Activated CD4-positive, alpha-beta T cell treated with anti-CD3 and anti-CD28 coated beads, Interleukin-2, amount 50 U/mL, for 48 hours (primary cell): ENCODE data around the gene EVI2B.
"Not testable (repeated sequence)": the region's sequence is repeated elsewhere in the genome, so short reads cannot be mapped to it uniquely, and the experiment has no call there.

Experiments used
- DNase-seq, 2 experiments: peaks; one replicate each; pipeline ENCODE4 v3.0.0-alpha.2; 2020

Gene EVI2B

DNA sequence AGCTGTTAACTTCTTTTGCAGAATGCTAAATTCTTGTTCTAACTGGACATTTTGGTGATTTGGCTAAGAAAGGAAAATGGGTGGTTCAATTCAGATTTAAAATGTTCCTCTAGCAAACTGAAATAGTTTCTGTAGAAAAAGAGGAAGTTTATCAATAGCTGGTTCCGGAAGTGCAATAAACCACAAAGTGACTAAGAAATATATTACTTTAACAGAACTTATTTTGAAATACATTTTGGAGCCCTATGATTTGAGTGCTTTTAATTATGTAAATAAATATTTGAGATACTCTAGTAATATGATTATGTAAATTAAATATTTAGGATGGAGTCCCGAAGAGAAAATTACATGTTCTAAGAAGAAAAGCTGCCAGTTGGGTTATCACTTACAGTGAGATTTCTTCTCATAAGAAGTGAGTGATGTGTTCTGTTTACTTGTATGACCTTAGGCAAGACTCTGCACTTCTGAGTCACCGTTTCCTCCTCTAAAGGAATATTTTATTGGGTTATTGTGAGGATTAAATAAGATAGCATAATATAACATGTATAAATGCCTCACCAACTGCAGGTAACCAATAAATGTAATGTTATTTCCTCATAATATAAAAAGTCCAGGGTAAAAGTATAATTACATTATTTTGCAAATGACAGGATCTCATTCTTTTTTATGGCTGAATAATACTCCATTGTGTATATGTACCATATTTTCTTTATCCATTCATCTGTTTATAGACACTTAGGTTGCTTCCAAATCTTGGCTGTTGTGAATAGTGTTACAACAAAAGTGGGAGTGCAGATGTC is at the start of gene EVI2B:
TSS of gene EVI2B (minus strand) at position 73 of the 800 bp plus-strand sequence. CDS start 8,445 bp downstream, outside the sequence.
- no peak for DNase-seq

DNA sequence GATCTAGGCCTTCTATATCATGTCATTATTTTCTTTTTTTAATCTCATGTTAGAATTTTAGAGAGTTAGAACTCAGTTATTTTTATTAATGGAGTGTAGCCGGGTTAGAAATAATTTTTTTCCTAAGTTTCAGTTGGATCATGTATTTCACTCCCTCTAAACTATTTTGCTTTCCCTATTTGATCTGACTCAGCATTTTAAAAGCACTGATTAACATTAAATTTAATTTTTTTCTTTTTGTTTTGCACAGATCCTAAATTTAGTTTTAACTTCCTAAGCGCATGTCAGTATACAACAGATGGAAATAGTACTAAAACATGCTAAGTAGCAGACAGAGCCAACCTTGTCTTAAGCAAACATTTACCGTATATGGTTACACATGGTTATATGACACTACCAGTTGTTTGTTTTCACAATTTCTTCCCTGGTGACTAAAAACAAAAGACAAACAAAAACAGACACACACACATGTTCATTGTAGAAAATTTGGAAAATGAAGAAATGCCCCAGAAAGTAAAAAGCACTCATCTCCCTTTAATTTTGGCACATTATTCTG is 44.1 kb upstream of the EVI2B start:
- DNase-seq = no peak

GRCh38 chr17:31357091-31357490 is 43.2 kb upstream of the EVI2B start:
- no peak for DNase-seq

DNA sequence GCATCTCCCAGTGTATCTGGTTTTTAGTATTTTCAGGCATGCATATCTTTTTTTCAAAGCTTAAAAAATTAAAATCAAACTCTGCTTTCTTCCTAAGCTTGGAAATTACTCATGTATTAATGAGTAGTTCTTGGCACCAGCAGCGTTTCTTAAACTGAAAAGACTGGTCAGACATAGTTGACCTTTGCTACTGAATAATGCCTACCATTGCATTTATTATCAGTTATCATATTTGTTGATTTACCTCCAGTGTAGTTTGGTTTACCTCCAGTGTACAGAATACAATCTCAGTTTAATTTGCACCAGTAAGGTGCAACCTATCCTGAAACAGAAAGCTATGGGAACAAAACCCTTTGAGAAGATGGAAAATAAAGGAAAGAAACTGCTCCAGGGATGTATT is 42.1 kb upstream of the EVI2B start:
- no peak for DNase-seq

GRCh38 chr17:31349454-31349853 is 35.6 kb upstream of the EVI2B start:
- DNase-seq = no peak

DNA sequence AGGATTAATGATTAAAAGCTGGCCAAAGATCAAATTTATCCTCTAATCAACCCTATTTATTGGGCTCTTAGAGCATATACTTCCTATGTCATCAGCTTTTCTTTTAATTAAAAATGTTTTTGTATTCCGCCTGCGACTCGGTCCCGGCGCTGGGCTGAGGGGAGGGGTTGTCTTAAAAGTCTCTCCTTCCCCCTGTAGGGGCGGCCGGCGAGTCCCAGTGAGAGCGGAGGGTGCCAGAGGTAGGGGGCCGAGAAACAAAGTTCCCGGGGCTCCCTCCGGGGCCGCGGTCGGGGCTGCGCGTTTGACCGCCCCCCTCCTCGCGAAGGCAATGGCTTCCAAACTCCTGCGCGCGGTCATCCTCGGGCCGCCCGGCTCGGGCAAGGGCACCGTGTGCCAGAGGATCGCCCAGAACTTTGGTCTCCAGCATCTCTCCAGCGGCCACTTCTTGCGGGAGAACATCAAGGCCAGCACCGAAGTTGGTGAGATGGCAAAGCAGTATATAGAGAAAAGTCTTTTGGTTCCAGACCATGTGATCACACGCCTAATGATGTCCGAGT is 31.4 kb upstream of the EVI2B start:
- DNase-seq = not testable (repeated sequence)

DNA sequence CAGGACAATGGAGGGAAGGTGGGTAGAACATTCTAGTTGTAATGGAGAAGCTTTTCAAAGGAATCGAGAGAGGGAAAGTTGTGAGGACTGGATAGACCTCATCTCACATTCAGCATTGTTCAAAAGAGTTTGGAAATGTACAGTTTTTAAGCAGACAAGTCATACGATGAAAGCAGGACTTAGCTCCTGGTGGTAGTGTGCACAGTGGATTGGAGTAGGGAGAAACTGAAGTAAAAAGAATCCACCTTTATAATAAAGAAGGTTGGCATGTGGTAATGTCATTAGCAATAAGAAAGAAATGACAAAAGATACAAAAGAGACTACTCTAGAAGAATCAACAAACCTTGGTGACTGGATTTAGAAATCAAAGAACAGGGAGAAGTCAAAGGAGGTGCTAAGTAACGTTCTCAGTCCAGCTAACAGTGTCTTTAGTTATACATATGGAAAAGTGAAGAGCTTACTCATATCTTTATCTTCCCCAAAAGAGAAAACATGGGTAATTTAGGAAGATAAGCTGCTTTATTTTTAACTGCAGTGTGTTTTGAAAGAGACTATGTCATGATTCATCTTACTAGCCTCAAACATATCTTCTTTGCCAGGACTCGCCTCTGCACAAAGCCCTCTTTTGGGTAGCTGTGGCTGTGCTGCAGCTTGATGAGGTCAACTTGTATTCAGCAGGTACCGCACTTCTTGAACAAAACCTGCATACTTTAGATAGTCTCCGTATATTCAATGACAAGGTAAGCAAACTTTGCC is 26.2 kb upstream of the EVI2B start:
- no peak for DNase-seq

GRCh38 chr17:31329221-31329620 is 15.4 kb upstream of the EVI2B start:
- DNase-seq = no peak

DNA sequence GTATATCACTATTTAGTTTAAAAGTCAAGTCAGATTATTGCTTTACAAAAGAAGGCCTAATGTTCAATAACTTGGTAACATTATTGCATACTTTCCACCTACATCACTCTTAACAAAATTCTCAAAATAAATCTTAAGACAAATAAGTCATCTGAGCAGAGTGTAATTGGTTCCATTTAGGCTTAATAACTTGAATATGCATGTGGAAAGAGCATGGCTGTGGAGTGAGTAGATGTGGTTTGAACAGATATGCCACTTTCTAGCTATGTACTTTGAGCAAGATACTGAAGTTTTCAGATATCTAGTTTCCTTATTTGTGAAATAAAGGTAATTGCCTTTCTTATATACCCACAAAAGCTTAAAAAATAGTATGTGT is 14.3 kb upstream of the EVI2B start:
- DNase-seq = no peak

GRCh38 chr17:31327534-31328159 is 13.8 kb upstream of the EVI2B start:
- DNase-seq = no peak

DNA sequence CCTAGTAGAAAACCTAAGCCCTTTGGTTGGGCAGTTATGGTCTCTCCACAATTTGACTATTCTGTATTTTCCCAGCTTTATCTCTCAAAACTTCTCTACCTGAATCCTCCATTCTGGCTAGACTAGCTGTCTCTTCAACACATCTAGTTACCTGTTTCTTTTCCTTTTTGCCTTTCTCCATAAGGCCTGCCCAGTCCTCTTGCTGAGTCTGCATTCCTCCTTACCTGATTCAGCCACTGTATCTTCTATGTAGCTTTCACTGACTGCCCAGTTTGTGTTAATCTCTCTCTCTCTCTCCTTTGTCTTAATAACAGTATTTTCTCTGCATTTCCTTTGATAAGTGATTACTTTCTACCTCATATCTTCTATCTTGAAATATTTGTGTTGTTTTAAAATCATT is 9.7 kb upstream of the EVI2B start:
- no peak for DNase-seq

DNA sequence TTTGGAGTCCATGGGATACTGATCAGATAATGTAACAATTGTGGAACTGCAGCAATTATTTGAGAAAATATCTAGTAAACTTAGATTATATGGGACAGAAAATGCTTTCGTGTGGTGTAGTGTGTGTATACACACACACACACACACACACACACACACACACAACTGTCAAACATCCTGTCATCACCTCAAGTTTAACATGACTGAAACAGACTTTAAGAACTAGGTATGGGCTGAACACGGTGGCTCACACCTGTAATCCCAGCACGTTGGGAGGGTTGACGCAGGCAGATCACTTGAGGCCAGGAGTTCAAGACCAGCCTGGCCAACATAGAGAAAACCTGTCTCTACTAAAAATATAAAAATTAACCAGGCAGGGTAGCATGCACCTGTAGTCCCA is 8.1 kb upstream of the EVI2B start:
- no peak for DNase-seq

- peak; percentile 69 to 80 for DNase-seq
Measured at GRCh38 chr17:31321481-31321880, 7.6 kb upstream of the EVI2B start, which contains the start of gene EVI2A. Gene EVI2A (minus strand): TSS chr17:31321622. CDS start chr17:31319013, 2,609 bp downstream.

- DNase-seq = no peak
Measured at GRCh38 chr17:31320791-31321190, 6.9 kb upstream of the EVI2B start.

DNA sequence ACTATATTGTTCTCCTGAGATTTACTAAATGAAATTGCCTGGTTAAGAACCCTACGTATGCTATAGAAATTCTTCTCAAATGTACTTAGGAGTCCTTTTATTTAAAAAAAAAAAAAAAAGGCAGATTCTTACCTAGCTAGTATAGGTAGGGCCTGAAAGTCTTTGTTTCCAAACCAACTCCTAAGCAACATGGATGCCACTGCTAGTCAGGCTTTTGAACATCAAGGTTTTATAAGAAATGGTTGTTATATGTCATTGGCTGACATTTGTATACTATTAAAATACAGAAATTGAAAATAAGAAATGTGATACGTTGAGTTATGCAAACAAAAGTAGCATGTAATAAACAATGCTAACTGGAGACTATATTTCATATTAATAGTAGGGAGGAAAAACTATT is 6.4 kb upstream of the EVI2B start:
- no peak for DNase-seq

DNA sequence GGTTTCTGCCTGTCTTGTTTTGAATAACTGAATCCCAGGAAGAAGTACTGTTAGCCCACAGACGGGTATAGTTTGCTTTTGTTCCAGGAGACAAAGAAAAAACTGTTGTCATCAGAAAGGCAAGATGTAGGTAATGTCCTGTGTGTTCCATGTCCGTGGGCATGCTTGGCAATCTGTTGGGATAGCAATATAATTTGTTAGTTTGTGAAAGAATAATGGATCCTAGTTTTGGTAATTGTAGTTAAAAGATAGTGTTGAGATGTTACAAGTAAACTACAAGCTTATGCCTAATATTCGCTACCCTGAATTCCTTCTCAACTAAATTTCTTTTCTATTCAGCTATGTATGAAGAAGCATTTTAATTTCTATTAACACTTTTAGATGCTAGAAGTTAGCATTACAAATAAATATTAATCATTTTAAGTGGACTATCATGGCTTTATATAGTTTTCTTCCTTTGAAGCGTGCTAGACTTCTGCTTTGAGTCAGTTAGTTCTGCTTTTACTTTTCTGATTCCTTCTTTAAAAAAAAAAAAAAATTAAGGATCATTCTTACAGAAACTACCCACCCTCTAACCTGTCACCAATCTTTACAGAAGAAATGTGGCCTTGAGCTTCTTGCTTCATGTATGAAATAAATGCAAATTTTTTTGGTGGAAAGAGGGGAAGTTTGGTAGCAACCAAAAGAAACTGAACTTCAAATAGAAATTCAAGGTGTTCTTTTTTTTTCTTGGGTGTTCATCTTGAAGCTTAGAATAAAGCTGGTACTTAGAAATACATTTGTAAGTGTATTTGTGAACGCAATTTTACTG is 5.2 kb upstream of the EVI2B start:
- no peak for DNase-seq

DNA sequence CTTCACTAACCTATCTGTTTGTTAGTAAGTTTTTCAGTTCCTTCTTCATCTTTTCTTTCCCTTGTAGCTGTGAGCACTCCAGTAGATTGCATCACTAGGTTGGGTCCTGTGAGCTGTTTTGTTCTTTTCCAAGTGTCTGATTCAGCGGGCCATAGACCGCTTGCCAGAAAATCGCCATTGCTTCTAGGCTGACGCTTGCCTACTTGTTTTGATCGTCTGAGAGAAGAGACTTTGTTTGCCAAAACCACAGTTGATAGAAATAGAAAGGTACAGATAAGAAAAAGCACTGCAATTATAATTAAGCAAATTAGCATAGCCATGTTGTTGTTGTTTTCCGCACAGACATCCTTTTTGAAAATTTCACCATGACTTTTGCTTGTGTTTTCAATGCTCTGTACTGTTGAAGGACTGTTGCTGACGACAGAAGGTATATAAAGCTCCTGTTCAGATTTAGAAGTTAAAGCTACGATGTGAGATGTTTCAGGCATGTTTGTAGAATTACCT is 4.5 kb upstream of the EVI2B start:
- peak; percentile 49 to 63 for DNase-seq

DNA sequence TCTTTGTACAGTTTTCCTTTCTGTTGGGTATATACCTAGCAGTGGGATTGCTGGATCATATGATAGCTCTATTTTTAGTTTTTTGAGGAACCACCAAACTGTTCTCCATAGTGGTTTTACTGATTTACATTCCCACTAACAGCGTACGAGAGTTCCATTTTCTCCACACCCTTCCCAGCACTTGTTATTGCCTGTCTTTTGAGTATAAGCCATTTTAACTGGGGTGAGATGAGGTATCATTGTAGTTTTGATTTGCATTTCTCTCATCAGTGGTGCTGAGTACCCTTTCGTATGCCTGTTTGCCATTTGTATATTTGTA is 887 bp upstream of the EVI2B start:
- DNase-seq = no peak

- peak; percentile 39 to 49 for DNase-seq
Measured at GRCh38 chr17:31312223-31312622, 1.6 kb downstream of the EVI2B start.

DNA sequence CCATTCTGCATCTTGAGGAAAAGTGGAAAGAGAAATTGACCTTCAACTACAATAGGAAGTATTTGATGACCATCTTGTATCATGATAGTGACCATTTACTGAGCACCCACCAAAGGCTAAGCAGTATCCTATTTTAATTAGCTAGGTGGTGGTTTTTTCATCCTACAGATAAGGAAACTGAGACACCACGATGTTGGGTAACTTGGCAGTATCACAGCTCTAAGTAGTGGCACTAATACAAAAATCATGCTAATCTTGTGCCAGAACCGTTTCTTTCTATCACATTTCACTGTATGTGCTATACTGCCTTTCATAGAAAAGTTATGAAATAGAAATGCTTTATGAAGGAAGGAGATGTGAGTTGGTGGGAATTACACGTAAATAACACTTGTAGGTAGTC is 2.3 kb downstream of the EVI2B start:
- no peak for DNase-seq

GRCh38 chr17:31310886-31311285 is 3.0 kb downstream of the EVI2B start:
- DNase-seq = peak in 1 of 2 experiments; percentile 6

DNA sequence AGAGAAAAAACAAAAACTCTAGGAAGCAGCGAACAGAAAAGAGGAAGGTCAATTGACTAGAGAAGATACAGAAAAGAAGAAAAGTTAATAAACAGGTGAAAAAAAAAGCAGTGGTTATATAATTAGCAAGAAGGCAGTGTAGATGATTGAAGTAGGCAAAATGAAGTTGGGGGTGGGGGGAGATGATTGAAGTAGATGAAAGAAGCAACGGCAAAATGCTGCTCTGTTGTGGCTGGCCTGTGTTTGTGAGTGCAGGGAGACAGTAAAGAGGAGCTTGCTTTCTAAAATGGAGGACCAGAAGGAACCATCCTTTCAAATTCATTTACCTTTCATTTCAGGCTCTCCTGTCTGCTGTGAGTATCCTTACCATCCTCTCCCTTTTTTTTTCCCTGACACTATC is 3.6 kb downstream of the EVI2B start:
- DNase-seq = peak; percentile 15 to 30
